WI38 (cell line): ENCODE data around the gene ACTL8.

Source experiments
- H3K4me3 ChIP-seq: 2 replicates; pipeline ENCODE4 v1.5.1; 2011; ENCODE audit warnings: low read depth, mild to moderate bottlenecking, control low read depth, low read length
- TF ChIP-seq, protein P1 (sequence below): IDR thresholded peaks from 2 replicates; pipeline ENCODE4 v1.5.1; 2012; ENCODE audit warnings: low read depth, mild to moderate bottlenecking, control low read depth, low read length

The ACTL8 gene

DNA sequence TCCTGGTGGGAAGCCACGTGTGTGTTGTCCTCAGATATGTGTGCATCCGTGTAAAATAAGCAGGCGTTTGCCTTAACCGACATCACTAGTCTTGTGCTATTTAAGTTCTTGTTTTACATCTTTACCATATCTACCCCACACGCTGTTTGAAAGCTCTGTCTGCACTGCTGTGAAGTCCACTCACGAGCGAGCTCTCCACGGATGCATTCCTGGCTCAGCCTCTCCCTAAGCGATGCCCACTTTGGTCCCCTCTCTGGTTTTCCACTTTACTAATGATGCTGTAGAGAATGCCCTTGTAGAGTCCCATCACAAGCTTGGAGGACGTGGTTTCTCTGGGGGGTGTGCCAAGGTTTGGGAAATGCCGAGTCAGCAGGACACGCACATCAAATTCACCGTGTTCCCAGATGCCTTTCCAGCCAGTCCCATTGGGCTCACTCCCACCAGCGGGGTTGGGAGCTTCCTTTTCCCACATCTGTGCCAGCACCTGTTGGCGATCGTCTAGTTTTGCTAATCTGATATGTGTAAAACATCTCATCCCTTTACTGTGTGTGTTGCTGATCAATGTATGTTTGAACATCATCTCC is 43.8 kb downstream of the ACTL8 start:
- TF ChIP-seq, protein P1, sequence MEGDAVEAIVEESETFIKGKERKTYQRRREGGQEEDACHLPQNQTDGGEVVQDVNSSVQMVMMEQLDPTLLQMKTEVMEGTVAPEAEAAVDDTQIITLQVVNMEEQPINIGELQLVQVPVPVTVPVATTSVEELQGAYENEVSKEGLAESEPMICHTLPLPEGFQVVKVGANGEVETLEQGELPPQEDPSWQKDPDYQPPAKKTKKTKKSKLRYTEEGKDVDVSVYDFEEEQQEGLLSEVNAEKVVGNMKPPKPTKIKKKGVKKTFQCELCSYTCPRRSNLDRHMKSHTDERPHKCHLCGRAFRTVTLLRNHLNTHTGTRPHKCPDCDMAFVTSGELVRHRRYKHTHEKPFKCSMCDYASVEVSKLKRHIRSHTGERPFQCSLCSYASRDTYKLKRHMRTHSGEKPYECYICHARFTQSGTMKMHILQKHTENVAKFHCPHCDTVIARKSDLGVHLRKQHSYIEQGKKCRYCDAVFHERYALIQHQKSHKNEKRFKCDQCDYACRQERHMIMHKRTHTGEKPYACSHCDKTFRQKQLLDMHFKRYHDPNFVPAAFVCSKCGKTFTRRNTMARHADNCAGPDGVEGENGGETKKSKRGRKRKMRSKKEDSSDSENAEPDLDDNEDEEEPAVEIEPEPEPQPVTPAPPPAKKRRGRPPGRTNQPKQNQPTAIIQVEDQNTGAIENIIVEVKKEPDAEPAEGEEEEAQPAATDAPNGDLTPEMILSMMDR, result no peak

DNA sequence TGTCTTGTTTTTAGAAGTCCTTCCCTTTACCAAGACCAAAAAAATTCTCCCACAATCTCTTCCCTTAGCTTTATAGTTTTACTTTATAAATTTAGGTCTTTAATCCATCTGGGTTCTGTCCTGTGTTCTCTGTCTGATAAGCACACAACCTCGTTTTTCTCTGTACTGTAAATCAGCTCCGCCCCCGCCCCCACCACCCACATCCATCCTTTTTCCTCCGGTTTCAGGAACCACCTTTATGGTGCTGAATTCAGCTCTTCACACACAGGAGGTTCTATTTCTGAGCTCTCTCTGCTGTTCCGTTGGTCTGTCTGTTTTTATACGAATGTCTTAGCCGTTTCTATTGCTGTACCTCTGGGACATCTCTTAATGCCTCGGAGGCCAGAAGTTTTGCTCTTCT is 44.5 kb downstream of the ACTL8 start:
- H3K4me3 ChIP-seq, result no peak overlapping the region
- TF ChIP-seq, protein P1, result no peak

More for the DNA sequence above, 43.8 kb downstream of the ACTL8 start:
- no peak overlapping the region for H3K4me3 ChIP-seq

DNA sequence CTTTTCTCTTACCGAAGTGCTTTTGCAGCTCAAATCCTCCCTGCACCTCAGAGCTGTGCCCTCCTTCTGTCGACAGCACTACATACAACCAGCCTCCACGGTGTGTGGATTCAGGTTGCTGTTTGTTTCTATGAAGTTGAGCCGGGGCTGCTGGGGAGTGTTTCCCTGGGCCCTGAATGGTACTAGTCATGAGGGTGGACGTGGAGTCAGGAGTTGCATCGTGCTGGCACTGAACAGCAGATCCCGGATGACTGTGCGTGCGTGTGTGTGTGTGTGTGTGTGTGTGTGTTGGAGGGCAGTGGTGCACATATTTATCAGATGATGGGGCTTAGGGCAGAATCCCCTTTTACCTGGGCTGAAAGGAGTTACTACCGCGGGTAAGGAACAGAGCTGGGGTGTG is 47.0 kb downstream of the ACTL8 start:
- TF ChIP-seq, protein P1, result no peak
- H3K4me3 ChIP-seq, result no peak overlapping the region

DNA sequence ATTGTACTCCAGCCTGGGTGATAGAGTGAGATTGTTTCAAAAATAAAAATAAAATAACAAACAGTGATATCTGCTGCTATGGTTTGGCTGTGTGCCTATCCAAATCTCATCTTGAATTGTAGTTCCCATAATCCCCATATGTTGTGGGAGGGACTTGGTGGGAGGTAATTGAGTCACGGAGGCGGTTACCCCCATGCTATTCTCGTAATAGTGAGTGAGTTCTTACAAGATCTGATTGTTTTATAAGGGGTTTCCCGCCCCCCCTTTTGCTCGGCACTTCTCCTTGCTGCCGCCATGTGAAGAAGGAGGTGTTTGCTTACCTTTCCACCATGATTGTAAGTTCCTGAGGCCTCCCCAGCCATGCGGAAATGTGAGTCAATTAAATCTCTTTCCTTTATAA is 47.8 kb downstream of the ACTL8 start:
- TF ChIP-seq, protein P1, result no peak
- no peak overlapping the region for H3K4me3 ChIP-seq

DNA sequence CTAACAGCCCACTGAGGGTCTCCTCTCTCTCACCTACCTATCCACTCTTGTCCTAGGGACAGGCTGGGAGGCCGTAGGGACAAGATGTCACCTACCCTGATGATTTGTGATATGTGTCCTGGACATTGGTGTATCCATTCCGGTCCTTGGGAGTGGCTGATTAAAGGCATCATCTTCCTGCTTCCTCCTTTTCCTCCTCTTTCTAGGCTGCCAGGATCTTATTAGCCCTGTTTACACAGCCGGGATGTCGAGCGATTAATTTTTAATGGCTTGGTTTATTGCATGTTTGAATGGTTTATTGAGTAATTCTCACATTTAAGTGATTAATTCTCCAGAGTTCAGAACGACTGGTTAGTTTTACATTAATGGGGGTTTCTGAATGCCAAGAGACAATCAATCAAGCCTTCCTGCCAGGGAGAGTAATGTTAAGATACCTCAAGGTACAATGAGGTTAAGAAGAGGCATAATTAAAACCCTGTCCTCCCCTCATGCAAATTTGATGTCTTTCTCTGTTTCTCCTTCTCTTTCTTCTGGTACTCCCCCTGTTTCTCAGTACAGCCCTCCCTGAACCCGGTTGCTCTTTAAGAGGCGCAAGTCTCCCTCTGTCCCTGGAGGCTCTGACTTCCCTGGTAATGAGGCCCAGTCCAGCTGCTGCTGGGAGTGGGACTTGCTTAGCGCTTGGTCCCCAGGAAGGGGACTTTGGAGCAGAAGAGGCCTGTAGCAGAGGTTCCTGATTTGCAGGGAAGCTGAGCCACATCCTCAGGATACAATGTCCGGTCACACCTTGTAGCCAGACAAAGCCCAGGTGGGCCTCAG is 50.9 kb downstream of the ACTL8 start:
- TF ChIP-seq, protein P1, result no peak
- no peak overlapping the region for H3K4me3 ChIP-seq

DNA sequence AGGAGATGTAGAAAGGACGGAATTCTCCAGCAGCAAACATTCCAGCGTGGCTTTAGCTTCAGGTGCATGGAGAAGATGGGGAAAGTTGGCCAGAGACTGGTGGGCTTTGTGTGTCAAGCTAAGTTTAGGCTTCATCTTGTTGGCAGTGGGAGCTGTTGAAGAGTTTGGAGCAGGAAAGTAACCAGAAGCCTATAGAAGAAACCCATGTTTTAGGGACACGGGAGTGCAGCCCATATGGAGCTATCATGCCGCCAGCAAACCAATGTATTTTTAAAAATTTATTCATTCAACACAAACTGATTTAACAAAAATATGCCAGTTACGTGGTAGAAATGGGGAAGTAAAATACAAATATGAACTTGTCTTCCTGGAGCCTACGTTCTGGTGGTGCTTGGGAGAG is 53.7 kb downstream of the ACTL8 start:
- TF ChIP-seq, protein P1, result no peak
- no peak overlapping the region for H3K4me3 ChIP-seq

DNA sequence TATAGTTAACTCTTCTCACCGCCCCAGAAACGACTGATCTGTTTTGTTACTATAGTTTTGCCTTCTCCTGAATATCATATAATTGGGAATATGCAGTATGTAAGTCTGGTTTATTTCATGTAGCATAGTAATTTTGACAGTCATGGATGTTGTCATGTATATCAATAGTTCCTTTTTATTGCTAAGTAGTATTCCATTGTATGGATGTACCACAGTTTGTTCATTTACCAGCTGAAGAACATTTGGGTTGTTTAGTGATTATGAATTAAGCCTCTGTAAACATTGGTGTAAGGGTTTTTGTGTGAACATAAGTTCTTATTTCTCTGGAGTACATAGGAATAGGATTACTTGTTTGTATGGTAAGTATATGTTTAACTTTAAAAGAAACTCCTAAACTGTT is 55.5 kb downstream of the ACTL8 start:
- no peak overlapping the region for H3K4me3 ChIP-seq
- TF ChIP-seq, protein P1, result no peak
